CD4-positive, CD25-positive, alpha-beta regulatory T cell (primary cell): ENCODE data around the gene PCDHGB2. TPM values are rescaled to one million over a fixed set of nuclear protein-coding genes. Genes with fewer than 3 reads are reported as not detected.
"Not testable (repeated sequence)": the region's sequence is repeated elsewhere in the genome, so short reads cannot be mapped to it uniquely, and the experiment has no call there.

Source experiments
- ATAC-seq, 2 donors: fragments of 150-1000 bp; cut with Tn5 transposase; one replicate each; pipeline ENCODE4 v1.10.0; 2021; ENCODE audit warnings: low read depth in 2 of 2, moderate number of reproducible peaks in 2 of 2, moderate library complexity in 1 of 2
- DNase-seq, 3 donors: peaks; one replicate each; pipeline versions ENCODE4 v3.0.0 to v3.0.0-alpha.2; 2012 to 2022; ENCODE audit warnings: mixed read lengths in 1 of 3
- H3K27ac ChIP-seq: one replicate; pipeline ENCODE4 v1.7.0; 2013; ENCODE audit warnings: mild to moderate bottlenecking, low read length; ENCODE audit not compliant: insufficient read depth, poor library complexity, severe bottlenecking
- H3K27me3 ChIP-seq: one replicate; pipeline ENCODE4 v1.7.0; 2013; ENCODE audit warnings: low read length; ENCODE audit not compliant: control insufficient read depth, insufficient read depth
- H3K36me3 ChIP-seq: one replicate; pipeline ENCODE4 v1.7.0; 2013; ENCODE audit warnings: mild to moderate bottlenecking, low read length, moderate library complexity; ENCODE audit not compliant: control insufficient read depth, insufficient read depth
- H3K4me1 ChIP-seq: 2 replicates; pipeline ENCODE4 v1.7.0; 2013; ENCODE audit warnings: mild to moderate bottlenecking, low read length; ENCODE audit not compliant: insufficient read depth, control insufficient read depth, poor library complexity, severe bottlenecking
- H3K4me3 ChIP-seq: one replicate; pipeline ENCODE4 v1.7.0; 2013; ENCODE audit warnings: low read depth, mild to moderate bottlenecking, low read length, moderate library complexity
- H3K9me3 ChIP-seq, 2 experiments: 1 replicate in 1 of 2; 2 replicates in 1 of 2; pipeline ENCODE4 v1.7.0; 2013; ENCODE audit warnings: low read length in 2 of 2, mild to moderate bottlenecking in 1 of 2, moderate library complexity in 1 of 2; ENCODE audit not compliant: control insufficient read depth in 2 of 2
- H3K27ac Mint-ChIP-seq, 3 donors: one replicate each; pipeline ENCODE4 v1.8.0; 2020 to 2022; ENCODE audit warnings: mild to moderate bottlenecking in 3 of 3, mixed read lengths in 3 of 3, moderate library complexity in 2 of 3
- H3K27me3 Mint-ChIP-seq: one replicate; pipeline ENCODE4 v1.8.0; 2022; ENCODE audit warnings: mild to moderate bottlenecking, mixed read lengths
- H3K36me3 Mint-ChIP-seq: one replicate; pipeline ENCODE4 v1.8.0; 2020; ENCODE audit warnings: mixed read lengths
- H3K4me1 Mint-ChIP-seq, 4 donors: one replicate each; pipeline ENCODE4 v1.8.0; 2020 to 2022; ENCODE audit warnings: mixed read lengths in 4 of 4, mild to moderate bottlenecking in 1 of 4
- H3K4me3 Mint-ChIP-seq, 4 donors: one replicate each; pipeline ENCODE4 v1.8.0; 2020 to 2022; ENCODE audit warnings: mild to moderate bottlenecking in 4 of 4, mixed read lengths in 4 of 4, moderate library complexity in 3 of 4
- H3K9me3 Mint-ChIP-seq, 7 donors: one replicate each; pipeline ENCODE4 v1.8.0; 2020 to 2022; ENCODE audit warnings: mixed read lengths in 7 of 7, mild to moderate bottlenecking in 3 of 7, moderate library complexity in 2 of 7
- polyA plus RNA-seq, 4 donors: library from polyadenylated mRNA; unstranded; fragments of 300-500 nt; fragmentation: Illumina TruSeq; gene quantifications; one replicate each; pipeline ENCODE4 v1.2.3, GENCODE V29; 2021
- total RNA-seq: library from RNA; stranded (reverse); gene quantifications from one replicate; pipeline ENCODE4 v1.2.3, GENCODE V29; 2022

PCDHGB2 gene
- total and polyA plus RNA-seq, 5 donors from 2014 or later, result 0.20 to 0.54 TPM; not detected in 3

DNA sequence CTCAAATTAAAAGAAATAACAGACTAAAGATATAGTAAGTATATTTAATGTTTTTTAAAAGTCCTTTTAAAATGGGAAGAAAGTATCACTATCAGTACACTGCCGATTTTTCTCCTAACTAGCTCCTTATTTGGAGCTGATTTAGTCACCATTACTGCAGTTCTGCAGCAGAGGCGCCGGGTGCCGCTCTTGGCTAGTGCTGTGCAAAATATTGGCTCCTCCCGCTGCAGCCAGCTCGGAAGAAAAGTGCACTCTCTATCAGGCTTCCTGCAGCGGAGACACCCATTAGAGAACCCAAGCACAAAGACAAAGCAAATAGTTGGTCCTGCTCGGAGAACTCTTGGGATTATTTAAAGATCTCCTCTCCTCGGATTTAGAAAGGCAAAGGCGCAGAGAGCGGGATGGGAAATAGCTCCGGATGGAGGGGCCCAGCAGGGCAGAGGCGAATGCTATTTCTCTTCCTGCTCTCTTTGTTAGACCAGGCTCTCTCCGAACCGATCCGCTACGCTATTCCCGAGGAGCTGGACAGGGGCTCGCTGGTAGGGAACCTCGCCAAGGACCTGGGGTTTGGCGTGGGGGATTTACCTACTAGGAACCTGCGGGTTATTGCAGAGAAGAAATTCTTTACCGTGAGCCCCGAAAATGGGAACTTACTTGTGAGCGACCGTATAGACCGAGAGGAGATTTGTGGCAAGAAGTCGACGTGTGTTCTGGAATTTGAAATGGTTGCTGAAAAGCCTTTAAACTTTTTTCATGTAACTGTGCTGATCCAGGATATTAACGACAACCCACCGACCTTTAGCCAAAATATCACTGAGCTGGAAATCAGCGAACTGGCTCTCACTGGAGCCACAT, 10.4 kb downstream of the PCDHGB2 start, which contains the start of gene PCDHGB3:
Gene PCDHGB3, plus strand, starts transcription at position 249 of the 855 bp plus-strand sequence. Its CDS starts 153 bp downstream, at position 402.
- Mint-ChIP-seq H3K27ac (no peak within 1 kb of the TSS), H3K4me1 (peaks cover 0 to 15% (median 2%) of the 10 kb centered on the region in 4 donors), H3K4me3 (peak within 1 kb of the TSS in 3 of 4 donors; percentile 15 to 71 (median 51)), H3K27me3 (peaks cover 61% of the 10 kb centered on the region), H3K9me3 (peaks cover 0 to 51% (median 14%) of the 10 kb centered on the region in 7 donors), H3K36me3 (peaks cover 4% of the 10 kb centered on the region)
- peak within 1 kb of the TSS; percentile 35 for H3K4me3 ChIP-seq
- H3K36me3 ChIP-seq, result no peaks in the 10 kb centered on the region
- ATAC-seq (peak; percentile 50 to 59), DNase-seq (peak in 1 of 3 donors; percentile 26)
- H3K27me3 ChIP-seq, result peaks cover 39% of the 10 kb centered on the region
- H3K9me3 ChIP-seq, result peaks cover 29 to 57% of the 10 kb centered on the region in 2 experiments
- peaks cover 8% of the 10 kb centered on the region for H3K4me1 ChIP-seq
- H3K27ac ChIP-seq, result no peak within 1 kb of the TSS

GRCh38 chr5:141371572-141372475, 12.0 kb downstream of the PCDHGB2 start:
- H3K4me3 ChIP-seq, result no peak overlapping the region
- peaks cover 30 to 50% of the 10 kb centered on the region in 2 experiments for H3K9me3 ChIP-seq
- H3K4me1 Mint-ChIP-seq, result peaks cover 0 to 15% (median 2%) of the 10 kb centered on the region in 4 donors
- H3K4me3 Mint-ChIP-seq, result no peak overlapping the region
- peaks cover 0 to 46% (median 11%) of the 10 kb centered on the region in 7 donors for H3K9me3 Mint-ChIP-seq
- H3K36me3 Mint-ChIP-seq, result peaks cover 4% of the 10 kb centered on the region
- peaks cover 8% of the 10 kb centered on the region for H3K4me1 ChIP-seq
- no peak for ATAC-seq
- no peak overlapping the region for H3K27ac ChIP-seq
- no peak overlapping the region for H3K27ac Mint-ChIP-seq
- no peak for DNase-seq
- H3K27me3 ChIP-seq, result peaks cover 37% of the 10 kb centered on the region
- H3K36me3 ChIP-seq, result no peaks in the 10 kb centered on the region
- peaks cover 48% of the 10 kb centered on the region for H3K27me3 Mint-ChIP-seq

GRCh38 chr5:141373673-141374317, 14.0 kb downstream of the PCDHGB2 start, which contains the start of gene PCDHGA6:
PCDHGA6 (plus strand) TSS chr5:141373891; CDS start chr5:141374084, 193 bp downstream.
- Histone ChIP-seq H3K27ac (no peak within 1 kb of the TSS), H3K4me3 (peak within 1 kb of the TSS; percentile 43), H3K9me3 (peaks cover 28 to 58% of the 10 kb centered on the region in 2 experiments), H3K27me3 (peaks cover 39% of the 10 kb centered on the region), H3K36me3 (no peaks in the 10 kb centered on the region), H3K4me1 (peaks cover 8% of the 10 kb centered on the region)
- Mint-ChIP-seq H3K27ac (no peak within 1 kb of the TSS), H3K4me3 (peak within 1 kb of the TSS in 3 of 4 donors; percentile 5 to 75 (median 36)), H3K9me3 (peaks cover 0 to 56% (median 11%) of the 10 kb centered on the region in 7 donors), H3K27me3 (peaks cover 49% of the 10 kb centered on the region), H3K36me3 (peaks cover 4% of the 10 kb centered on the region), H3K4me1 (peaks cover 0 to 15% (median 2%) of the 10 kb centered on the region in 4 donors)
- DNase-seq, result peak in 1 of 3 donors; percentile 19
- ATAC-seq, result no peak

DNA sequence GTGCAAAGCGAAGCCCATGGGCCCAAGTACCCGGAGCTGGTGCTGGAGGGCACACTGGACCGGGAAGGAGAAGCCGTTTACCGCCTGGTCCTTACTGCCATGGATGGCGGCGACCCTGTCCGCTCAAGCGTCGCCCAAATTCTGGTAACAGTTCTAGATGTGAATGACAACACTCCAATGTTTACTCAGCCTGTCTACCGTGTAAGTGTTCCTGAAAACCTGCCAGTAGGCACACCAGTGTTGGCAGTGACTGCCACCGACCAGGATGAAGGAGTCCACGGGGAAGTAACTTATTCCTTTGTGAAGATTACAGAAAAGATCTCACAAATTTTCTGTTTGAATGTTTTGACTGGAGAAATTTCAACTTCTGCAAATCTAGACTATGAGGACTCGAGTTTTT, 14.8 kb downstream of the PCDHGB2 start:
- DNase-seq (no peak), ATAC-seq (no peak)
- no peak overlapping the region for H3K4me3 Mint-ChIP-seq
- H3K27ac ChIP-seq, result no peak overlapping the region
- peaks cover 0 to 14% (median 2%) of the 10 kb centered on the region in 4 donors for H3K4me1 Mint-ChIP-seq
- peaks cover 0 to 60% (median 11%) of the 10 kb centered on the region in 7 donors for H3K9me3 Mint-ChIP-seq
- H3K4me3 ChIP-seq, result no peak overlapping the region
- H3K27ac Mint-ChIP-seq, result no peak overlapping the region
- peaks cover 28 to 58% of the 10 kb centered on the region in 2 experiments for H3K9me3 ChIP-seq
- peaks cover 34% of the 10 kb centered on the region for H3K27me3 ChIP-seq
- peaks cover 52% of the 10 kb centered on the region for H3K27me3 Mint-ChIP-seq
- H3K4me1 ChIP-seq, result peaks cover 8% of the 10 kb centered on the region
- H3K36me3 ChIP-seq, result no peaks in the 10 kb centered on the region
- H3K36me3 Mint-ChIP-seq, result peaks cover 4% of the 10 kb centered on the region

DNA sequence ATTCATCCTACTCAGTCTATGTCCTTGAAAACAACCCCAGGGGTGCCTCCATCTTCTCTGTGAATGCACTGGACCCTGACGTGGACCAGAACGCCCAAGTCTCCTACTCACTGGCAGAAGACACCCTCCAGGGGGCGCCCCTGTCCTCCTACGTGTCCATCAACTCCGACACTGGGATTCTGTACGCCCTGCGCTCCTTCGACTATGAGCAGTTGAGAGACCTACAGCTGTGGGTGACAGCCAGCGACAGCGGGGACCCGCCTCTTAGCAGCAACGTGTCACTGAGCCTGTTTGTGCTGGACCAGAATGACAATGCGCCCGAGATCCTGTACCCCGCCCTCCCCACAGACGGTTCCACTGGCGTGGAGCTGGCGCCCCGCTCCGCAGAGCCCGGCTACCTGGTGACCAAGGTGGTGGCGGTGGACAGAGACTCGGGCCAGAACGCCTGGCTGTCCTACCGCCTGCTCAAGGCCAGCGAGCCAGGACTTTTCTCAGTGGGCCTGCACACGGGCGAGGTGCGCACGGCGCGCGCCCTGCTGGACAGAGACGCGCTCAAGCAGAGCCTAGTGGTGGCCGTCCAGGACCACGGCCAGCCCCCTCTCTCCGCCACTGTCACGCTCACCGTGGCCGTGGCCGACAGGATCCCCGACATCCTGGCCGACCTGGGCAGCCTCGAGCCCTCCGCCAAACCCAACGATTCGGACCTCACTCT, 15.8 kb downstream of the PCDHGB2 start:
- H3K27ac Mint-ChIP-seq, H3K36me3 ChIP-seq, H3K4me1 ChIP-seq, DNase-seq, H3K4me3 ChIP-seq, ATAC-seq, H3K36me3 Mint-ChIP-seq, H3K4me3 Mint-ChIP-seq, H3K27ac ChIP-seq, H3K4me1 Mint-ChIP-seq: not testable (repeated sequence)
- H3K27me3 Mint-ChIP-seq, result peaks cover 46% of the 10 kb centered on the region
- H3K9me3 Mint-ChIP-seq, result peaks cover 0 to 56% (median 7%) of the 10 kb centered on the region in 7 donors
- H3K27me3 ChIP-seq, result peaks cover 33% of the 10 kb centered on the region
- H3K9me3 ChIP-seq, result peaks cover 28 to 51% of the 10 kb centered on the region in 2 experiments

GRCh38 chr5:141382469-141383294, 22.9 kb downstream of the PCDHGB2 start, which contains the start of gene PCDHGA7:
PCDHGA7 (plus strand) TSS chr5:141382742; CDS start chr5:141382900, 158 bp downstream.
- no peak for ATAC-seq
- DNase-seq, result no peak
- Mint-ChIP-seq H3K27ac (no peak within 1 kb of the TSS), H3K27me3 (peaks cover 66% of the 10 kb centered on the region), H3K9me3 (peaks cover 0 to 47% (median 17%) of the 10 kb centered on the region in 7 donors), H3K36me3 (no peaks in the 10 kb centered on the region), H3K4me3 (peak within 1 kb of the TSS in 3 of 4 donors; percentile 56 to 62 (median 61)), H3K4me1 (peaks cover 0 to 2% (median 0%) of the 10 kb centered on the region in 4 donors)
- peaks cover 40% of the 10 kb centered on the region for H3K27me3 ChIP-seq
- H3K27ac ChIP-seq, result no peak within 1 kb of the TSS
- H3K36me3 ChIP-seq, result no peaks in the 10 kb centered on the region
- H3K4me3 ChIP-seq, result no peak within 1 kb of the TSS
- H3K4me1 ChIP-seq, result no peaks in the 10 kb centered on the region
- peaks cover 16 to 29% of the 10 kb centered on the region in 2 experiments for H3K9me3 ChIP-seq
